SK-N-SH treated with all-trans-retinoic acid at 6 μM for 48 hours (cell line): ENCODE data around the gene MVD.

Source experiments
- ATAC-seq: fragments of 200-7000 bp; cut with Tn5 transposase; 3 replicates; pipeline ENCODE4 v1.9.1; 2020; ENCODE audit warnings: mild to moderate bottlenecking, moderate library complexity
- BACH2 ChIP-seq: fragments of 250-450 bp; sonication (Bioruptor Pico); IDR thresholded peaks from 2 replicates; pipeline ENCODE4 v1.9.0; 2021; ENCODE audit warnings: mild to moderate bottlenecking, borderline replicate concordance
- CSDC2 ChIP-seq: fragments of 250-450 bp; sonication (Bioruptor Pico); IDR thresholded peaks from 2 replicates; pipeline ENCODE4 v1.5.0; 2020; ENCODE audit warnings: mild to moderate bottlenecking, moderate library complexity
- ESRRG ChIP-seq: fragments of 250-450 bp; sonication (Bioruptor Pico); IDR thresholded peaks from 2 replicates; pipeline ENCODE4 v1.6.1; 2021; ENCODE audit warnings: mild to moderate bottlenecking
- GLIS3 ChIP-seq: fragments of 250-450 bp; sonication (Bioruptor Pico); IDR thresholded peaks from 2 replicates; pipeline ENCODE4 v1.5.0; 2020; ENCODE audit warnings: mild to moderate bottlenecking, moderate library complexity
- ISL1 ChIP-seq: fragments of 250-450 bp; sonication (Bioruptor Pico); IDR thresholded peaks from 2 replicates; pipeline ENCODE4 v2.1.2; 2022; ENCODE audit warnings: mild to moderate bottlenecking, moderate library complexity
- OSR1 ChIP-seq: fragments of 250-450 bp; sonication (Bioruptor Pico); IDR thresholded peaks from 2 replicates; pipeline ENCODE4 v1.8.0; 2022; ENCODE audit warnings: moderate library complexity, mild to moderate bottlenecking, inconsistent platforms
- PATZ1 ChIP-seq: fragments of 250-450 bp; sonication (Bioruptor Pico); IDR thresholded peaks from 2 replicates; pipeline ENCODE4 v1.8.0; 2020; ENCODE audit warnings: mild to moderate bottlenecking, moderate library complexity, borderline replicate concordance
- PPARA ChIP-seq: fragments of 250-450 bp; sonication (Bioruptor Pico); IDR thresholded peaks from 2 replicates; pipeline ENCODE4 v1.5.0; 2020; ENCODE audit warnings: mild to moderate bottlenecking, borderline replicate concordance
- RARB ChIP-seq: fragments of 250-450 bp; sonication (Bioruptor Pico); IDR thresholded peaks from 2 replicates; pipeline ENCODE4 v1.8.0; 2021; ENCODE audit warnings: mild to moderate bottlenecking, moderate library complexity
- SNAI2 ChIP-seq: fragments of 250-450 bp; sonication (Bioruptor Pico); IDR thresholded peaks from 2 replicates; pipeline ENCODE4 v1.5.0; 2020; ENCODE audit warnings: mild to moderate bottlenecking, moderate library complexity
- TCF4 ChIP-seq: fragments of 250-450 bp; sonication (Bioruptor Pico); IDR thresholded peaks from 2 replicates; pipeline ENCODE4 v1.8.0; 2021; ENCODE audit warnings: mild to moderate bottlenecking, moderate library complexity, borderline replicate concordance
- TOX ChIP-seq: fragments of 250-450 bp; sonication (Bioruptor Pico); IDR thresholded peaks from 2 replicates; pipeline ENCODE4 v1.8.0; 2021; ENCODE audit warnings: mild to moderate bottlenecking, moderate library complexity, borderline replicate concordance
- ZC3H10 ChIP-seq: fragments of 250-450 bp; sonication (Bioruptor Pico); IDR thresholded peaks from 2 replicates; pipeline ENCODE4 v1.5.1; 2021; ENCODE audit warnings: mild to moderate bottlenecking, moderate library complexity
- ZFP3 ChIP-seq: fragments of 250-450 bp; sonication (Bioruptor Pico); IDR thresholded peaks from 2 replicates; pipeline ENCODE4 v1.5.0; 2020; ENCODE audit warnings: mild to moderate bottlenecking, moderate library complexity
- ZFP30 ChIP-seq: fragments of 450-650 bp; formaldehyde crosslinking; IDR thresholded peaks from 2 replicates; pipeline ENCODE4 v1.5.0; 2022; ENCODE audit warnings: mild to moderate bottlenecking, moderate library complexity
- ZNF565 ChIP-seq: fragments of 450-650 bp; formaldehyde crosslinking; conservative IDR thresholded peaks from 2 replicates; pipeline ENCODE4 v1.5.0; 2020; ENCODE audit warnings: low read depth, mild to moderate bottlenecking, moderate library complexity
- ZNF70 ChIP-seq: fragments of 450-650 bp; formaldehyde crosslinking; IDR thresholded peaks from 2 replicates; pipeline ENCODE4 v1.5.0; 2020; ENCODE audit warnings: mild to moderate bottlenecking, moderate library complexity
- ZNF8 ChIP-seq: fragments of 450-650 bp; formaldehyde crosslinking; IDR thresholded peaks from 2 replicates; pipeline ENCODE4 v1.5.0; 2020; ENCODE audit warnings: mild to moderate bottlenecking, moderate library complexity
- TF ChIP-seq, protein P1 (sequence below): fragments of 250-450 bp; sonication (Bioruptor Pico); IDR thresholded peaks from 2 replicates; pipeline ENCODE4 v1.5.1; 2020; ENCODE audit warnings: low read depth, mild to moderate bottlenecking, moderate library complexity
- TF ChIP-seq, protein P2 (sequence below): fragments of 250-450 bp; sonication (Bioruptor Pico); IDR thresholded peaks from 2 replicates; pipeline ENCODE4 v1.5.1; 2021; ENCODE audit warnings: mild to moderate bottlenecking, moderate library complexity
- TF ChIP-seq, protein P3 (sequence below): fragments of 250-450 bp; sonication (Bioruptor Pico); IDR thresholded peaks from 2 replicates; pipeline ENCODE4 v1.5.0; 2020; ENCODE audit warnings: mild to moderate bottlenecking, moderate library complexity
- TF ChIP-seq, protein P4 (sequence below): fragments of 250-450 bp; sonication (Bioruptor Pico); IDR thresholded peaks from 2 replicates; pipeline ENCODE4 v1.8.0; 2021; ENCODE audit warnings: low read depth, mild to moderate bottlenecking, moderate library complexity, borderline replicate concordance

The MVD gene

GRCh38 chr16:88686439-88687253 is 23.8 kb upstream of the MVD start, which contains the start of gene SNAI3:
TSS of gene SNAI3 (minus strand) at chr16:88686507. CDS start at chr16:88686406, 101 bp downstream.
- peak; percentile 92 for ATAC-seq
- TF ChIP-seq ZFP3 (CRISPR knock-in tag) (no peak), ESRRG (CRISPR knock-in tag) (no peak), ZFP30 (no peak), ZNF8 (CRISPR knock-in tag) (no peak), TCF4 (no peak), OSR1 (no peak), BACH2 (no peak), ZNF565 (CRISPR knock-in tag) (no peak), TOX (CRISPR knock-in tag) (no peak), ZC3H10 (CRISPR knock-in tag) (no peak), SNAI2 (no peak), CSDC2 (CRISPR knock-in tag) (no peak), ZNF70 (CRISPR knock-in tag) (no peak)
- TF ChIP-seq, protein P1, sequence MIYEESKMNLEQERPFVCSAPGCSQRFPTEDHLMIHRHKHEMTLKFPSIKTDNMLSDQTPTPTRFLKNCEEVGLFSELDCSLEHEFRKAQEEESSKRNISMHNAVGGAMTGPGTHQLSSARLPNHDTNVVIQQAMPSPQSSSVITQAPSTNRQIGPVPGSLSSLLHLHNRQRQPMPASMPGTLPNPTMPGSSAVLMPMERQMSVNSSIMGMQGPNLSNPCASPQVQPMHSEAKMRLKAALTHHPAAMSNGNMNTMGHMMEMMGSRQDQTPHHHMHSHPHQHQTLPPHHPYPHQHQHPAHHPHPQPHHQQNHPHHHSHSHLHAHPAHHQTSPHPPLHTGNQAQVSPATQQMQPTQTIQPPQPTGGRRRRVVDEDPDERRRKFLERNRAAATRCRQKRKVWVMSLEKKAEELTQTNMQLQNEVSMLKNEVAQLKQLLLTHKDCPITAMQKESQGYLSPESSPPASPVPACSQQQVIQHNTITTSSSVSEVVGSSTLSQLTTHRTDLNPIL (CRISPR knock-in tag): no peak
- TF ChIP-seq, protein P2, sequence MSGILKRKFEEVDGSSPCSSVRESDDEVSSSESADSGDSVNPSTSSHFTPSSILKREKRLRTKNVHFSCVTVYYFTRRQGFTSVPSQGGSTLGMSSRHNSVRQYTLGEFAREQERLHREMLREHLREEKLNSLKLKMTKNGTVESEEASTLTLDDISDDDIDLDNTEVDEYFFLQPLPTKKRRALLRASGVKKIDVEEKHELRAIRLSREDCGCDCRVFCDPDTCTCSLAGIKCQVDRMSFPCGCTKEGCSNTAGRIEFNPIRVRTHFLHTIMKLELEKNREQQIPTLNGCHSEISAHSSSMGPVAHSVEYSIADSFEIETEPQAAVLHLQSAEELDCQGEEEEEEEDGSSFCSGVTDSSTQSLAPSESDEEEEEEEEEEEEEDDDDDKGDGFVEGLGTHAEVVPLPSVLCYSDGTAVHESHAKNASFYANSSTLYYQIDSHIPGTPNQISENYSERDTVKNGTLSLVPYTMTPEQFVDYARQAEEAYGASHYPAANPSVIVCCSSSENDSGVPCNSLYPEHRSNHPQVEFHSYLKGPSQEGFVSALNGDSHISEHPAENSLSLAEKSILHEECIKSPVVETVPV: no peak
- TF ChIP-seq, protein P3, sequence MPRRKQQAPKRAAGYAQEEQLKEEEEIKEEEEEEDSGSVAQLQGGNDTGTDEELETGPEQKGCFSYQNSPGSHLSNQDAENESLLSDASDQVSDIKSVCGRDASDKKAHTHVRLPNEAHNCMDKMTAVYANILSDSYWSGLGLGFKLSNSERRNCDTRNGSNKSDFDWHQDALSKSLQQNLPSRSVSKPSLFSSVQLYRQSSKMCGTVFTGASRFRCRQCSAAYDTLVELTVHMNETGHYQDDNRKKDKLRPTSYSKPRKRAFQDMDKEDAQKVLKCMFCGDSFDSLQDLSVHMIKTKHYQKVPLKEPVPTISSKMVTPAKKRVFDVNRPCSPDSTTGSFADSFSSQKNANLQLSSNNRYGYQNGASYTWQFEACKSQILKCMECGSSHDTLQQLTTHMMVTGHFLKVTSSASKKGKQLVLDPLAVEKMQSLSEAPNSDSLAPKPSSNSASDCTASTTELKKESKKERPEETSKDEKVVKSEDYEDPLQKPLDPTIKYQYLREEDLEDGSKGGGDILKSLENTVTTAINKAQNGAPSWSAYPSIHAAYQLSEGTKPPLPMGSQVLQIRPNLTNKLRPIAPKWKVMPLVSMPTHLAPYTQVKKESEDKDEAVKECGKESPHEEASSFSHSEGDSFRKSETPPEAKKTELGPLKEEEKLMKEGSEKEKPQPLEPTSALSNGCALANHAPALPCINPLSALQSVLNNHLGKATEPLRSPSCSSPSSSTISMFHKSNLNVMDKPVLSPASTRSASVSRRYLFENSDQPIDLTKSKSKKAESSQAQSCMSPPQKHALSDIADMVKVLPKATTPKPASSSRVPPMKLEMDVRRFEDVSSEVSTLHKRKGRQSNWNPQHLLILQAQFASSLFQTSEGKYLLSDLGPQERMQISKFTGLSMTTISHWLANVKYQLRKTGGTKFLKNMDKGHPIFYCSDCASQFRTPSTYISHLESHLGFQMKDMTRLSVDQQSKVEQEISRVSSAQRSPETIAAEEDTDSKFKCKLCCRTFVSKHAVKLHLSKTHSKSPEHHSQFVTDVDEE (CRISPR knock-in tag): no peak
- TF ChIP-seq, protein P4, sequence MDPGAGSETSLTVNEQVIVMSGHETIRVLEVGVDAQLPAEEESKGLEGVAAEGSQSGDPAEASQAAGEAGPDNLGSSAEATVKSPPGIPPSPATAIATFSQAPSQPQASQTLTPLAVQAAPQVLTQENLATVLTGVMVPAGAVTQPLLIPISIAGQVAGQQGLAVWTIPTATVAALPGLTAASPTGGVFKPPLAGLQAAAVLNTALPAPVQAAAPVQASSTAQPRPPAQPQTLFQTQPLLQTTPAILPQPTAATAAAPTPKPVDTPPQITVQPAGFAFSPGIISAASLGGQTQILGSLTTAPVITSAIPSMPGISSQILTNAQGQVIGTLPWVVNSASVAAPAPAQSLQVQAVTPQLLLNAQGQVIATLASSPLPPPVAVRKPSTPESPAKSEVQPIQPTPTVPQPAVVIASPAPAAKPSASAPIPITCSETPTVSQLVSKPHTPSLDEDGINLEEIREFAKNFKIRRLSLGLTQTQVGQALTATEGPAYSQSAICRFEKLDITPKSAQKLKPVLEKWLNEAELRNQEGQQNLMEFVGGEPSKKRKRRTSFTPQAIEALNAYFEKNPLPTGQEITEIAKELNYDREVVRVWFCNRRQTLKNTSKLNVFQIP (CRISPR knock-in tag): no peak
- TF ChIP-seq, all 23 proteins: peak for 0

DNA sequence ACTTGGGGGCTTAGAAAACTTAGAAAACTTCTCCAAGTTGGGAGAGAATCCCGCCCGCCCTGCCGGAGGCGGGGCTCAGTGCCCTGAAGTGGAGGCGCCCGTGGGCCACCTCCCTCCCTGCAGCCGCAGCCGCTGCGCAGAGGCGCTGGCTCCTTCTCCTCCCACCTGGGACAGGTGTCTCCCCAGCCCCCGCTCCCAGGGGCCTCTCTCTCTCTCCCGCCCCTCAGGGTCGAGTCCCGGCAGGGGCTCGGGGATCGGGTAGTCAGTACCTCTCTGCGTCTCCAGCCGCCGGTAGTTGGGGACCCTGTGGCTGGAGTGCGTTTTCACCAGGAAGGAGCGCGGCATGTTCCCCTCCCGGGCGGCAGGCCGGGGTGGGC is 23.2 kb upstream of the MVD start:
- ATAC-seq: peak; percentile 45
- TF ChIP-seq, protein P3 (CRISPR knock-in tag): no peak
- no peak for TF ChIP-seq BACH2
- no peak for TF ChIP-seq PPARA (CRISPR knock-in tag)
- no peak for TF ChIP-seq TOX (CRISPR knock-in tag)
- TF ChIP-seq, protein P4 (CRISPR knock-in tag): no peak
- no peak for TF ChIP-seq ISL1 (CRISPR knock-in tag)
- TF ChIP-seq RARB (CRISPR knock-in tag): no peak
- no peak for TF ChIP-seq OSR1
- TF ChIP-seq ZC3H10 (CRISPR knock-in tag): no peak
- no peak for TF ChIP-seq SNAI2
- no peak for TF ChIP-seq PATZ1 (CRISPR knock-in tag)
- TF ChIP-seq ESRRG (CRISPR knock-in tag): no peak
- TF ChIP-seq TCF4: no peak
- TF ChIP-seq CSDC2 (CRISPR knock-in tag): no peak
- TF ChIP-seq GLIS3 (CRISPR knock-in tag): no peak
- TF ChIP-seq ZFP30: no peak
